SK-N-SH (cell line): ENCODE results near the gene BIN2. TPM values are rescaled to one million over a fixed set of nuclear protein-coding genes. Genes with fewer than 3 reads are reported as not detected.

Experiments used
- CTCF ChIA-PET: fragments of 300-600, 350-600 bp; formaldehyde crosslinking; extraction: SDS; loops from one replicate; lab custom pipeline; 2021; lab: Yijun Ruan, JAX
- POLR2A ChIA-PET: fragments of 350-600 bp; sonication (Branson Sonifier 250); formaldehyde crosslinking; extraction: SDS; loops from one replicate; lab custom pipeline; 2020; ENCODE audit warnings: antibody characterized with exemption, inconsistent platforms; lab: Yijun Ruan, JAX
- DNase-seq: peaks from one replicate; pipeline ENCODE4 v3.0.0; 2012
- H2AFZ ChIP-seq: fragments of 200-600 bp; sonication (generic); 2 replicates; pipeline ENCODE4 v1.8.1; 2016; ENCODE audit warnings: antibody characterized with exemption, mild to moderate bottlenecking, low read depth
- H3F3A ChIP-seq: fragments of 200-600 bp; sonication (generic); replicated peaks from 2 replicates; pipeline ENCODE3; 2016; ENCODE audit warnings: antibody characterized with exemption, mild to moderate bottlenecking; ENCODE audit not compliant: insufficient read depth
- H3K27ac ChIP-seq, 2 experiments: fragments of 200-500 bp in 1 of 2; fragments of 200-600 bp in 1 of 2; sonication (Bioruptor generic) in 1 of 2; sonication (generic), shearing (Covaris generic) in 1 of 2; 2 replicates each; pipeline versions ENCODE4 v1.5.1 to v1.6.1; 2014 to 2016; ENCODE audit warnings: low read depth in 2 of 2, inconsistent platforms in 1 of 2, low read length in 1 of 2, mild to moderate bottlenecking in 1 of 2, mixed read lengths in 1 of 2
- H3K27me3 ChIP-seq: fragments of 200-600 bp; sonication (generic), shearing (Covaris generic); 2 replicates; pipeline ENCODE4 v1.6.1; 2016; ENCODE audit warnings: mixed run types; ENCODE audit not compliant: insufficient read depth
- H3K36me3 ChIP-seq, 2 experiments: fragments of 200-500 bp in 1 of 2; fragments of 200-600 bp in 1 of 2; sonication (Bioruptor generic) in 1 of 2; sonication (generic) in 1 of 2; replicated peaks in 1 of 2; 2 replicates each; pipeline versions ENCODE3 to v1.5.1; 2014 to 2016; ENCODE audit warnings: low read length in 1 of 2, mild to moderate bottlenecking in 1 of 2; ENCODE audit not compliant: insufficient read depth in 2 of 2, control insufficient read depth in 1 of 2
- H3K4me1 ChIP-seq, 2 experiments: fragments of 200-500 bp in 1 of 2; fragments of 200-600 bp in 1 of 2; sonication (Bioruptor generic) in 1 of 2; sonication (generic), shearing (Covaris generic) in 1 of 2; 2 replicates each; pipeline versions ENCODE4 v1.5.1 to v1.6.1; 2014 to 2016; ENCODE audit warnings: low read depth in 1 of 2, low read length in 1 of 2, mixed run types in 1 of 2; ENCODE audit not compliant: insufficient read depth in 2 of 2, control insufficient read depth in 1 of 2
- H3K4me2 ChIP-seq: fragments of 200-600 bp; sonication (generic), shearing (Covaris generic); 2 replicates; pipeline ENCODE4 v1.6.1; 2017; ENCODE audit warnings: mixed run types
- H3K4me3 ChIP-seq, 2 experiments: fragments of 200-500 bp in 1 of 2; fragments of 200-600 bp in 1 of 2; sonication (Bioruptor generic) in 1 of 2; sonication (generic), shearing (Covaris generic) in 1 of 2; 2 replicates each; pipeline versions ENCODE4 v1.5.1 to v1.8.1; 2014 to 2016; ENCODE audit warnings: low read depth in 2 of 2, inconsistent platforms in 1 of 2, low read length in 1 of 2, mild to moderate bottlenecking in 1 of 2, mixed read lengths in 1 of 2, moderate library complexity in 1 of 2
- H3K79me2 ChIP-seq: fragments of 200-600 bp; sonication (generic); 2 replicates; pipeline ENCODE4 v1.8.1; 2017; ENCODE audit warnings: mild to moderate bottlenecking; ENCODE audit not compliant: insufficient read depth
- H3K9ac ChIP-seq: fragments of 200-600 bp; sonication (generic); 2 replicates; pipeline ENCODE4 v1.6.1; 2017; ENCODE audit warnings: mixed run types
- H3K9me2 ChIP-seq: fragments of 200-600 bp; sonication (generic); 2 replicates; pipeline ENCODE4 v1.6.1; 2017; ENCODE audit warnings: mixed run types
- H3K9me3 ChIP-seq: fragments of 200-600 bp; sonication (generic); 2 replicates; pipeline ENCODE4 v1.6.1; 2017; ENCODE audit warnings: mixed run types, mild to moderate bottlenecking, moderate library complexity
- H4K20me1 ChIP-seq: fragments of 200-600 bp; sonication (generic); 2 replicates; pipeline ENCODE4 v1.6.1; 2017; ENCODE audit warnings: mild to moderate bottlenecking, mixed run types; ENCODE audit not compliant: insufficient read depth
- CTCF ChIP-seq: fragments of 200-600 bp; sonication (generic); IDR thresholded peaks from 2 replicates; pipeline ENCODE4 v1.6.1; 2017; ENCODE audit warnings: antibody characterized with exemption, mild to moderate bottlenecking, moderate library complexity
- EP300 ChIP-seq, 2 experiments: IDR thresholded peaks; 2 replicates each; pipeline versions ENCODE4 v1.4.0 to v1.6.1; 2012; ENCODE audit warnings: borderline replicate concordance in 1 of 2, low read depth in 1 of 2, low read length in 1 of 2
- EZH2phosphoT487 ChIP-seq: fragments of 200-600 bp; sonication (generic); IDR thresholded peaks from 2 replicates; pipeline ENCODE4 v1.6.1; 2017; ENCODE audit warnings: low read depth, mixed run types, mild to moderate bottlenecking, antibody characterized with exemption, moderate library complexity, borderline replicate concordance
- FOSL2 ChIP-seq: IDR thresholded peaks from 2 replicates; pipeline ENCODE4 v1.4.0; 2012; ENCODE audit warnings: low read depth, mild to moderate bottlenecking, moderate library complexity, borderline replicate concordance
- FOXJ3 ChIP-seq: sonication (generic); formaldehyde crosslinking; IDR thresholded peaks from 2 replicates; pipeline ENCODE4 v1.5.1; 2020; ENCODE audit warnings: mild to moderate bottlenecking, missing genetic modification reagents
- GABPA ChIP-seq: IDR thresholded peaks from 2 replicates; pipeline ENCODE4 v1.4.0; 2012; ENCODE audit warnings: low read depth, mild to moderate bottlenecking
- JUND ChIP-seq: IDR thresholded peaks from 2 replicates; pipeline ENCODE4 v1.4.0; 2012
- NFIC ChIP-seq: IDR thresholded peaks from 2 replicates; pipeline ENCODE4 v1.4.0; 2012; ENCODE audit warnings: borderline replicate concordance
- NRF1 ChIP-seq: IDR thresholded peaks from 2 replicates; pipeline ENCODE4 v1.6.1; 2012; ENCODE audit warnings: low read depth, mild to moderate bottlenecking, low read length
- PBX3 ChIP-seq: IDR thresholded peaks from 2 replicates; pipeline ENCODE4; 2012
- POLR2AphosphoS5 ChIP-seq: IDR thresholded peaks from 2 replicates; pipeline ENCODE4 v1.6.1; 2012; ENCODE audit warnings: low read depth, low read length
- RAD21 ChIP-seq: IDR thresholded peaks from 2 replicates; pipeline ENCODE4 v1.6.1; 2012; ENCODE audit warnings: mild to moderate bottlenecking, low read length
- REST ChIP-seq: IDR thresholded peaks from 2 replicates; pipeline ENCODE4 v1.6.1; 2012; ENCODE audit warnings: mild to moderate bottlenecking, low read depth, low read length, moderate library complexity
- RXRA ChIP-seq: IDR thresholded peaks from 2 replicates; pipeline ENCODE4 v1.4.0; 2012; ENCODE audit warnings: low read depth, mild to moderate bottlenecking, borderline replicate concordance
- SIN3A ChIP-seq: IDR thresholded peaks from 2 replicates; pipeline ENCODE4 v1.6.1; 2012; ENCODE audit warnings: low read depth, mild to moderate bottlenecking, low read length, moderate library complexity, borderline replicate concordance
- TCF12 ChIP-seq: IDR thresholded peaks from 2 replicates; pipeline ENCODE4 v1.4.0; 2012
- TEAD4 ChIP-seq: IDR thresholded peaks from 2 replicates; pipeline ENCODE4 v1.4.0; 2012; ENCODE audit warnings: mild to moderate bottlenecking, borderline replicate concordance; ENCODE audit not compliant: insufficient read depth
- YY1 ChIP-seq: IDR thresholded peaks from 2 replicates; pipeline ENCODE4 v1.4.0; 2012; ENCODE audit warnings: low read depth, mild to moderate bottlenecking
- ZBTB33 ChIP-seq: IDR thresholded peaks from 2 replicates; pipeline ENCODE4 v1.4.0; 2012; ENCODE audit warnings: low read depth, borderline replicate concordance
- WGBS: methylation state at CpG from one replicate; pipeline ENCODE4 v1.1.6; 2017; ENCODE audit warnings: low lambda C conversion rate; 5-methylcytosine and 5-hydroxymethylcytosine counted together
- polyA plus RNA-seq, 3 experiments: library from polyadenylated mRNA; depleted of rRNA; stranded (reverse); fragments of >200 nt; gene quantifications; 2 replicates each; pipeline ENCODE4 v1.2.3, GENCODE V29; 2012

BIN2 gene
- polyA plus RNA-seq, 1 of the 3 experiments (the other 2 are of a cell fraction) = not detected

GRCh38 chr12:51365276-51365675 lies 41.3 kb upstream of the BIN2 start (continued):
- no peak for TF ChIP-seq REST
- TF ChIP-seq NFIC = no peak
- no peak for TF ChIP-seq EP300 (IDR thresholded peaks at IDR 0.05; ENCODE audit: borderline replicate concordance in 1 of 2, low read depth in 1 of 2, low read length in 1 of 2)
- no peak for TF ChIP-seq NRF1
- TF ChIP-seq YY1 = no peak
- no peak for TF ChIP-seq TCF12
- TF ChIP-seq POLR2AphosphoS5 = no peak

GRCh38 chr12:51364001-51364400 lies 40.0 kb upstream of the BIN2 start:
- Histone ChIP-seq H3K4me1 (peaks cover 0 to 11% of the 10 kb centered on the region in 2 experiments; a peak in 1 of 4 replicates), H3K27me3 (no peaks in the 10 kb centered on the region), H4K20me1 (no peaks in the 10 kb centered on the region), H3F3A (no peaks in the 10 kb centered on the region), H3K9me2 (no peaks in the 10 kb centered on the region), H2AFZ (no peak overlapping the region), H3K79me2 (no peaks in the 10 kb centered on the region), H3K9ac (no peak overlapping the region), H3K4me2 (no peak overlapping the region), H3K9me3 (no peaks in the 10 kb centered on the region), H3K36me3 (no peaks in the 10 kb centered on the region), H3K27ac (no peak overlapping the region), H3K4me3 (no peak overlapping the region)
- DNase-seq = no peak
- WGBS = 85% methylated on average over 8 of the region's 11 CpGs
- CTCF ChIA-PET = interaction anchor here (0.9 kb wide), 1 partner anchor 56 kb away, joined by 4 read pairs; no protein-coding TSS in a partner anchor
- POLR2A ChIA-PET = no interaction called here
- TF ChIP-seq EP300 (IDR thresholded peaks at IDR 0.05; ENCODE audit: borderline replicate concordance in 1 of 2, low read depth in 1 of 2, low read length in 1 of 2) = no peak
- TF ChIP-seq RXRA = no peak
- TF ChIP-seq PBX3 = no peak
- TF ChIP-seq FOSL2 = no peak
- TF ChIP-seq EZH2phosphoT487 = no peak
- TF ChIP-seq FOXJ3 = no peak
- no peak for TF ChIP-seq POLR2AphosphoS5
- no peak for TF ChIP-seq GABPA
- TF ChIP-seq REST = no peak
- TF ChIP-seq SIN3A = no peak
- TF ChIP-seq NRF1 = no peak
- no peak for TF ChIP-seq YY1
- TF ChIP-seq TEAD4 = no peak
- no peak for TF ChIP-seq JUND
- TF ChIP-seq RAD21 = no peak
- TF ChIP-seq ZBTB33 = no peak
- no peak for TF ChIP-seq CTCF
